HG02798 (cell line): ENCODE measurements around the gene USH2A.
"Not testable (repeated sequence)": the region's sequence is repeated elsewhere in the genome, so short reads cannot be mapped to it uniquely, and the experiment has no call there.

Source experiments
- ATAC-seq: cut with Tn5 transposase; IDR thresholded peaks from one replicate; pipeline ENCODE4 v1.9.1; 2021; ENCODE audit warnings: mild to moderate bottlenecking; ENCODE audit not compliant: unreplicated experiment, poor library complexity

USH2A gene

DNA sequence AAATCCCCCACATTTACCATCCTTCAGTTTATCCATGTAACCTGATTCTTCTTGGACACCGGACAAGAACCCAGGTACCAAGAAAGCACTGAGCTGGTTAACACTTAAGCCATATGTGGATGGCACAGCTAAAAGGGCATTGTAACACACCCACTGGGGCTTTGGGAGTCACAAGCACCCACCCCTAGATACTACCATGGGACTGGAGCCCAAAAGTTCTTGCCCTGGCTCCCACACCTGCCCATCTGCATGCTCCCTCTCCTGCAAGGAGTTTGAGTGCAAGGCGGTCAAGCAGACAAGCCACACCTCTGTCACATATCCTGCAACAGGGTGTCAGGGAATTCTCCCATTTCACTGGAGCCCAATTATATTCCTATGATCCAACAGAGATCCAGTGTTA lies 270.1 kb downstream of the USH2A start:
- no peak for ATAC-seq

- not testable (repeated sequence) for ATAC-seq
These were observed 277.7 kb downstream of the USH2A start for GRCh38 chr1:216145451-216146018.

DNA sequence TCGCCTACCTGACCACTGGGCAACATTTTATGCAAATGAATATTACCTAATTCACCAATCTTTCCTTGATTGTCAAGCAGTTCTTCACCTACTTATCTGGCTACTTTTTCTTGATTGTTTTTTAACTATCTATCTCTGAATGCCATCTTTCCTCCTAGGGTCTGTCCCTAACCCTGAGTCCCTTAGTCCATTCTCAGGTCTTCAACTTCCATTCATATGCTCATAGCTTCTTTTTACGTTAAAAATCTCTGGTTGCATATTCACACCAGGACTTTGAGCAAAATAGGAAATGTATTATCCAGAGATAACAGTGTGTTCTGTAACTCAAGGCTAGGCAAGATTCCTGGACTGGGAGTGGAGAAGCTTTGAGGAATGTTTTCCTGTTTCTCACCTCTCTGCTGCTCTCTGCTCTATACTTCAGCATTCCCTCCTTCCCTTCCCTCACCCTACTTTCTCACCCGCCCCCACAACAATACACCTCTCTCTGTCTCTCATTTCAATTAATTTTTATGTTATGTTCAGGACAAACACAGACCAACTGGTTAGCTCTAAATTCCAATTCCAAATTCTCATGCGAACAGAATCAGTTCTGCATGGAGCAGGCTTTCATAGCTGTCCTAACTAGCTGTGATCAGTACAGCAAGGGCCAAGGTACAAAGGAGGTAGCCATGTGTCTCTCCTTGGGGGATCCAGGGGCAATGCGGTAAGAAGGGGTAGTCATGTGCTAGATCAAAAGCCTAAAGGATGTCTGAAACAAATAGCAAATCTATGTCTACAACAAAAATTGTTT lies 278.4 kb downstream of the USH2A start:
- ATAC-seq: no peak

DNA sequence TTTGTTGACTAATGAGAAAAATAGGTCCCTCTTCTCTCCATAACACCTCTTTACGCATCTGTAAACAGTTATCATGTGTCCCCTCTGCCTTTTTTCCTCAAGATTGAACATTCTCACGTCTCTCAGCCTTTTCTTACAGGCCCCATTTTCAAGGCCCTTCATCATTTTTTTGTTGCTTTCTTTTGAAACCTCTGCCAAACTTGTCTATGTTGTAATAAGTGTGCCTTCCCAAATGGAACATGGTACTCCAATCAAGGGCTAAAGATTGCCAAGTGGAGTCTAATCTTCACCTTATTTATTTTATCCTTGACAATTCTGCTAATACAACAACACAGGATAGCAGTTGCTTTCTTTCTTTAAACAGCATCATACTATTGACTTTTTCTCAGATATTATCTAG lies 280.3 kb downstream of the USH2A start:
- no peak for ATAC-seq

GRCh38 chr1:216140730-216141524 lies 282.3 kb downstream of the USH2A start:
- ATAC-seq: no peak

GRCh38 chr1:216124192-216124781 lies 299.0 kb downstream of the USH2A start:
- no peak for ATAC-seq

GRCh38 chr1:216123446-216124191 lies 299.6 kb downstream of the USH2A start:
- no peak for ATAC-seq

DNA sequence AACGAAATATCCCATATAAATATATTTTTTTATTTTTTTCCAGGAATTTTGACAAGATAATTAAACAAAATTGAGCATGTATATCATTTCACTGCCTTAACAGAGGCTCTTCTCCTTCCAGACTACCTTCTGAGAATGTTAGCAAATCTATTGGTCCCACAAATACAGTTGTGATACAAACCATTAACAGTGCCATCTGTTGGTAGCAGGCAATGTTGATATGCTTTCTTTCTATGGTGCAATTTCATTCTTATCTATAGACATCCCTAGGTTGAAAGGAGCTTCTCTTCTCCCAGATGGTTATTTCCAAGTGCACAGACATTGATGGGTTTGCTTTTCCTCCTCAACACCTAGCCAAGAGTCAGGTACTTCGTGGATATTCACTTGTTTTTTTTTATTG lies 303.6 kb downstream of the USH2A start:
- ATAC-seq: peak; percentile 62

GRCh38 chr1:216114180-216114579 lies 309.1 kb downstream of the USH2A start:
- no peak for ATAC-seq

DNA sequence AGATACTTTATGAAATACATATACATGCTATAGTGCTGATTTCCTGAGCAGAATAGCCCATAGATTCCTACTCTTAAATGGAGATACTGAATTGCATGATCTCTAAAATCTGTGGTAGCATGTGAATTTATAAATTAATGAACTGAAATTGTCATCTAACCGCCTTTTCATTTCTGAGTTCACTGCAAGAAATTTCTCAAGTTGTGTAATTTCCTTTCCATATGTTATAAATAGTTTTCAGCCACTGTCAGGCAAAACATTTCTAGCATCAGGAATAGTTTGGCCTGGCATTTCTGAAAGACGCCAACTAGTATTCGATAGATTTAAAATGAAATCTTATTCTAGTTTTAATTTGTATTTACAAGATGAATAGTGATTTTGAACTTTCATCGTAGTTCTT lies 310.1 kb downstream of the USH2A start:
- no peak for ATAC-seq

DNA sequence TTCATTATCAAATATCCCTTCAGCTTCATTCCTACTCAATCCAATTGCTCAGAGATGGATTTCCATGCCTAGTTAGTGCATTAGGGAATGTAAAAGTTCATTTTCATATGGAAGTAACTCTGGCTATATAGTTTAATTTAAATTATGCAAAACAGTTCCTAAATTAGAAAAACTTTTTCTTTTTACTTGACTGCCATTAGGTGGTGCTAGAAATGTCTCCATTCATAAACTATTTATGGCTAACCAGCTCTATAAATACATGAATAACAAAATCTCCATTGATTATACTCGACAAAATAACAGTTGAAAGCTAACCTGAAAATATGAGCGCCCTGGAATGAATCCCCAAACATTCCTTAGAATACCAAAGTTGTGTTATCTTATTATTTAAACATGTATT lies 311.4 kb downstream of the USH2A start:
- ATAC-seq: no peak

DNA sequence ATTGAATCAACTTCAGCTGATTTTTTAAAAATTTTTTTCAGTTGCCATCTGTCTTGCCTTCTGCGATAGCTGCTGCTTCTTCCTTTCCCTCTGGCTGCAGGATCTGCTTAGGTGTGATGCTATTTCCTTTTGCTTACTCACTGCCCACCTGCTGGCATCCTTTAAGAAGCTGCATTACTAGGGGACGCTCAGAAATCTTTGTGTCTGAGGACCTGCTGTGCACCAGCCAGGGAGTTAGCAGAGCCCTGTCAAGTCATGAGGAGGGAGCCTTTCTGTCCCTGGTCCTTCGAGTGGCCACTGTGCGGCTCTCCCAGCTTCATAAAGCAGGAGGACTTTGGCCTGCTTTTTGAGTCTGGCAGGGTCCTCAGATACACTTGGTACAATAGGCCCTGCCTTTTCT lies 327.8 kb downstream of the USH2A start:
- ATAC-seq: no peak

DNA sequence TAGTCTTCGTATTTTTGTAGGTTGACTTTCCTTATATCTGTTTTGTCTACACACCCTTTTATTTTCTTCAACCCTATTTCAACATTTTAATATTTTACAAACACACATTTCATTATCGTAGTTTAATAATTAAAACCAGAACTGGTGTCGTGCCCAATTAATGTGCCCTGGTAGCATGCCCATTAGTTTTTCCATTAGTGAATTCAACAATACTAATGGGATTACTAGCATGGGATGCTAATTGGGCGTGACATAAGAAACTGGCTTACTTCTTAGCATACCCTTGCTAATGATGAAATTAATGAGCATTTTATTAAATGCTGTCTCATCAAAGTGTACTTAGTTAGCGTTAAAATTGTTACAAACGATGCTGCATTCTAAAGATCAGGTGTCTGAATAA lies 332.7 kb downstream of the USH2A start:
- no peak for ATAC-seq

DNA sequence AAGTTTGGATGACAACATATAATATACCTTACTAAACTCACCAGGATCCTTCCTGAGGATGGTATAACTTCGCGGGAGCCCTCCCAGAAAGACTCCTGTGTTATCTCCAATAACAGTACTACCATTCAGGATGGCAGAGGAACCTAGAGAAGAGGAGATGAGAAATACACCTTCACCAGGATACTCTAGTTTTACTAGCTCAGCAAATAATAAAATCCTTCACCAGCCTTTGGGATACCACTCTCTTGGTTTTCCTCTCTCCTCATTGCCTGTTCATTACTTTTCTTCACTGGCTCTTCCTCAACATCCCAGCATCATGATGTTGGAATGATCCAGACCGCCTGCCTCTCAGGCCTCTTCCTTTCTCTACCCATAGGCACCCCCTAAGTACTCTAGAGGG lies 336.6 kb downstream of the USH2A start:
- ATAC-seq: no peak

GRCh38 chr1:216081445-216081844 lies 341.8 kb downstream of the USH2A start:
- ATAC-seq: no peak

DNA sequence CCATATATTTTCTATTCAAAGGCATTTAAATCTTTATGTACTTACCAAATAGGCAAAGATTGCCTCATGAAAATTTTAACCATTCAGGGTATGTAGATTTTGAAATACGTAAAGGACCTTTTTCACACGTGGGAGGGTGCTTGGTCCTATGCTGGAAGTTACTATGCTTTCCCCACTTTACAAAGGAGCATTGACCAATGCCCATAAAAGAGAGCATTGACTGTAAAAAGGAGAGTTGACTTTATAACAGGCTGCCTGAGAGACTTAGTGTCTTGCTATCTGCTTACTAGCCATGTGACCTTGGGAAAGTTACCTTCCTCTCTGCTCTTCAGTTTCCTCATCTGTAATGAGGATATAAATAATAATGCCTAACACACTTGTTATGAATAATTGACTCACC lies 346.5 kb downstream of the USH2A start:
- ATAC-seq: no peak

GRCh38 chr1:216075339-216075738 lies 347.9 kb downstream of the USH2A start:
- peak; percentile 41 for ATAC-seq

DNA sequence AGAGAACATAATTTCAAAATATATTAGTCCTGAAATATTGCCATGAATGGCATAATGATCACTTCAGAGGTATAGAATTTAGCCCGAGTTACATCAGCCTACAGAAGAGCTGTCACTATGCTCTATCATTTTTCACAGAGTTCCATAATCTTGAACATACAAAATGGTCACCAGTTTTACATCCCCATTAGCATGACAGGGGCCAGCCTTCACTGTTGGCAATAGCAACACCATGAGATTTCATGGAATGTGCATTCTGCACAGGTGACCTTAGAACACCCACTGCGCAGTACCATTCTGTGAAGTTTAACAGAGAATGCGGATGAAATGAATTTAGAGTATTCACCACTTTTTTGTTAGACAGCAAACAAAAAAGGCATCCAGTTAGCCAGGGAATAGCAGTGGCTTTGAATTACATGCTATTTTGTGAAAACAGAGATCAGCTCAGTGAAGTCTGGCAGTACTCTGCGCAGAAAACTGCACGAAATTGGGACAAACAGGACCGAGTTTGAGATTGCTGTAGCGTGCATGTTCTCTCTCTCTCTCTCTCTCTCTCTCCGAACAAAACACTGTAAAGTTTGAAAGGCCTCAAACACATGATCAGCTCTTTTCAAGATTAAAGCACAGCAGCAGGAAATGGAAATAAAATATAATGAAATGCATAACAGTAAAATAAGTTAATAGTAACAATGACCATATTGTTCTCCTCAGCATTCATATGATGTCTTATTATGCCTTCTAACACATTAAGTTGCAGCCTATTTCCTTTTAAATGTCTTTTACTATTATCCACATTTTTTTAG lies 349.3 kb downstream of the USH2A start:
- ATAC-seq: no peak

- no peak for ATAC-seq
These were observed 352.0 kb downstream of the USH2A start for GRCh38 chr1:216071262-216071661.

DNA sequence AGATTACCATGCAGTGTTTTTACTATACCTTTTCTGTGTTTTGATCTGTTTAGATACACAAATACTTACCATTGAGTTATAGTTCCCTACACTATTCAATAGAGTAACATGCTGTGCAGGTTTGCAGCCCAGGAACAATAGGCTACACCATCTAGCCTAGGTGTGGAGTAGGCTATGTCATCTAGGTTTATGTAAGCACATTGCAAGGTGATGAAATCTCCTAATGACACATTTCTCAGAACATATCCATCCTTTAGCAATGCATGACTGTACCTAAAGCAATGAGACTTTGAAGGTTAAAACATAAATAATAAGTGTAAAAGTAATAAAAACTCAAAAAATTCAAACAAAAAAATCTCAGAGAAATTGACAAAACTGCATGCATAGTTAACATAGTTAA lies 358.6 kb downstream of the USH2A start:
- no peak for ATAC-seq
